K562 (cell line): Measurements from ENCODE around the gene ETV3.

Experiments
- CREB3L1 ChIP-seq: fragments of 450-650 bp; IDR thresholded peaks from 2 replicates; pipeline ENCODE4 v1.6.1; 2014; ENCODE audit warnings: low read depth, mild to moderate bottlenecking, moderate library complexity, borderline replicate concordance
- CXXC5 ChIP-seq: fragments of 250-450 bp; sonication (Bioruptor Pico); IDR thresholded peaks from 2 replicates; pipeline ENCODE4 v1.8.0; 2022; ENCODE audit warnings: inconsistent platforms, mild to moderate bottlenecking, moderate library complexity
- HMGN3 ChIP-seq: IDR thresholded peaks from 2 replicates; pipeline ENCODE4 v1.6.1; 2011; ENCODE audit warnings: borderline replicate concordance, low read depth, mild to moderate bottlenecking, mixed read lengths, low read length; ENCODE audit not compliant: insufficient read length; ENCODE audit errors: extremely low read depth
- NFYB ChIP-seq: IDR thresholded peaks from 2 replicates; pipeline ENCODE4 v1.6.1; 2011; ENCODE audit warnings: mild to moderate bottlenecking, moderate library complexity; ENCODE audit not compliant: insufficient read length; ENCODE audit errors: extremely low read depth
- RNF2 ChIP-seq: sonication (generic); IDR thresholded peaks from 2 replicates; pipeline ENCODE4 v1.6.1; 2016
- TAF1 ChIP-seq: IDR thresholded peaks from 2 replicates; pipeline ENCODE4 v1.6.1; 2011; ENCODE audit warnings: mild to moderate bottlenecking, low read length, moderate library complexity; ENCODE audit not compliant: insufficient read depth, control insufficient read depth, severe bottlenecking; ENCODE audit errors: extremely low read depth
- USF2 ChIP-seq: sonication (generic); formaldehyde crosslinking; IDR thresholded peaks from 2 replicates; pipeline ENCODE4 v1.5.0; 2020; ENCODE audit warnings: missing genetic modification reagents
- ZNF274 ChIP-seq: IDR thresholded peaks from 2 replicates; pipeline ENCODE4 v1.6.1; 2011; ENCODE audit warnings: low read depth, mild to moderate bottlenecking, low read length, moderate library complexity, borderline replicate concordance

- TF ChIP-seq NFYB, result no peak
- no peak for TF ChIP-seq CREB3L1
- no peak for TF ChIP-seq RNF2
- no peak for TF ChIP-seq CXXC5
- TF ChIP-seq HMGN3, result no peak
- no peak for TF ChIP-seq TAF1
- no peak for TF ChIP-seq USF2
- TF ChIP-seq ZNF274, result no peak
Measured at GRCh38 chr1:157119448-157119847, 18.7 kb downstream of the ETV3 start.
